ENCODE measurements around the gene MRGPRD. TPM values are rescaled to one million over a fixed set of nuclear protein-coding genes. Genes with fewer than 3 reads are reported as not detected.

Gene MRGPRD
- total RNA-seq, 4 donors from 2014 or later, result not detected

DNA sequence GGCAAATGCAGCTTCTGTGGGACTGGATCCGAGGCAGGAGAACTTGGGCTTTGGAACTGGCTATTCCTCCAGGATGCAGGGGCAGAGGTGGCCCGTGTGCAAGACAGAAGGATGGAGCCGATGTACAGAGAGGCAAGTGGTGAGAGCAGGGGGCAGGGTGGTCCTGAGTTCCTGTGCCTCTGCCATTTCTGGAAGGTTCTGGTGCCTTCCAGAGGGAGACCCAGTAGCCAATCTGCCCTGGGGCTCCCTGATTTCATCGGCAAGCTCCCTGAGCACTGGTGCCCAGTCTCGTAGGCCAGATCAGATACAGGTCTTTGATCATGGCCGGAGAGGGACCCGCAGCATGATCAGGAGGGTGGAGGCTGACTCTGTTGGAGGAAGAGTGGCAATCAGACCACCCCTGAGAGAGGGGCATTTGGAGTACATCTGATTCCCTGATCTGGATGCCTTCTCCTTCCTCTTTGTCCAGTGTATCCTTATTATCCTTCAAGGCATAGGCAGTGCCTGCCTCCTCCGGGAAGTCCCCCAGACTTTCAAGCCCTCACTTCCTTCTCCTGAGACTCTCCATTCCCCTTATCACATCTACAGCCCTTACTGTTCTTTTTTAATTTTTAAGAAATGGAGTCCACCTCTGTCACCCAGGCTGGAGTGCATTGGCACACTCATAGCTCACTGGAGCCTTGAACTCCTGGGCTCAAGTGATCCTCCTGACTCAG, 9.7 kb downstream of the MRGPRD start:
- peaks cover 3% of the 10 kb centered on the region for H3K4me1 ChIP-seq
- H3K9me3 ChIP-seq, result no peaks in the 10 kb centered on the region
- H3K27me3 ChIP-seq, result peaks cover 4% of the 10 kb centered on the region
- no peak overlapping the region for H3K4me3 ChIP-seq
- no peak overlapping the region for H3K27ac ChIP-seq
- WGBS, result 86% methylated on average over 8 of the region's 8 CpGs
- peak; percentile 29 to 48 for DNase-seq (ENCODE audit: low spot score in 2 of 2)
- no peak for TF ChIP-seq EP300 (IDR thresholded peaks at IDR 0.05)
- no peak for TF ChIP-seq CTCF (IDR thresholded peaks at IDR 0.05)
- TF ChIP-seq POLR2AphosphoS5 (IDR thresholded peaks at IDR 0.05), result no peak
- no peak for TF ChIP-seq POLR2A (IDR thresholded peaks at IDR 0.05)
- no peaks in the 10 kb centered on the region for H3K36me3 ChIP-seq

DNA sequence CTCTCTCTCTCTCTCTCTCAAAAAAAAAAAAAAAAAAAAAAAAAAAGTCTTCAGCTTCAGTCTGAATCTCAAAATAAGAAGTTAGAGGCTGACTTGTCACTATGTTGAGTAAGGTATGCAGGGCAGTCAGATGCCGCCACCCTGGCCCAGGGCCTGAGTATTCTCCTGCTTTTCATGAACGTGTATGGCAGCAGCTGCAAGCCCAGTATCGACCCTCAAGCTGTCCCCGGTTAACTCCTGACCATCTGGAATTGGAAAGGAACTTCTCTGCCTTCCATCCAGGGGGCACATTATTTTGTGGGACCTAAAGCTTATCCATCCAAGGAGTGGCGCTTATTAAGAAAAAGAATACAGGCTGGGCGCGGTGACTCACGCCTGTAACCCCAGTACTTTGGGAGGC, 11.4 kb downstream of the MRGPRD start:
- peak; percentile 15 to 62 for DNase-seq (ENCODE audit: low spot score in 2 of 2)
- no peak overlapping the region for H3K4me3 ChIP-seq
- no peaks in the 10 kb centered on the region for H3K36me3 ChIP-seq
- no peak overlapping the region for H3K27ac ChIP-seq
- WGBS, result 64% methylated on average over 8 of the region's 8 CpGs
- H3K4me1 ChIP-seq, result peaks cover 3% of the 10 kb centered on the region
- TF ChIP-seq CTCF (IDR thresholded peaks at IDR 0.05) (no peak), EP300 (IDR thresholded peaks at IDR 0.05) (no peak), POLR2A (IDR thresholded peaks at IDR 0.05) (no peak), POLR2AphosphoS5 (IDR thresholded peaks at IDR 0.05) (no peak)
- peaks cover 4% of the 10 kb centered on the region for H3K27me3 ChIP-seq
- H3K9me3 ChIP-seq, result no peaks in the 10 kb centered on the region

GRCh38 chr11:68968306-68969250, 12.2 kb downstream of the MRGPRD start:
- WGBS, result 82% methylated on average over 22 of the region's 29 CpGs
- H3K9me3 ChIP-seq, result no peaks in the 10 kb centered on the region
- H3K36me3 ChIP-seq, result no peaks in the 10 kb centered on the region
- no peak for TF ChIP-seq CTCF (IDR thresholded peaks at IDR 0.05)
- no peak for TF ChIP-seq EP300 (IDR thresholded peaks at IDR 0.05)
- no peak for TF ChIP-seq POLR2AphosphoS5 (IDR thresholded peaks at IDR 0.05)
- no peak for TF ChIP-seq POLR2A (IDR thresholded peaks at IDR 0.05)
- H3K27ac ChIP-seq, result no peak overlapping the region
- peaks cover 4% of the 10 kb centered on the region for H3K27me3 ChIP-seq
- no peak overlapping the region for H3K4me3 ChIP-seq
- peaks cover 2% of the 10 kb centered on the region for H3K4me1 ChIP-seq
- DNase-seq (ENCODE audit: low spot score in 2 of 2), result peak; percentile 47 to 56

DNA sequence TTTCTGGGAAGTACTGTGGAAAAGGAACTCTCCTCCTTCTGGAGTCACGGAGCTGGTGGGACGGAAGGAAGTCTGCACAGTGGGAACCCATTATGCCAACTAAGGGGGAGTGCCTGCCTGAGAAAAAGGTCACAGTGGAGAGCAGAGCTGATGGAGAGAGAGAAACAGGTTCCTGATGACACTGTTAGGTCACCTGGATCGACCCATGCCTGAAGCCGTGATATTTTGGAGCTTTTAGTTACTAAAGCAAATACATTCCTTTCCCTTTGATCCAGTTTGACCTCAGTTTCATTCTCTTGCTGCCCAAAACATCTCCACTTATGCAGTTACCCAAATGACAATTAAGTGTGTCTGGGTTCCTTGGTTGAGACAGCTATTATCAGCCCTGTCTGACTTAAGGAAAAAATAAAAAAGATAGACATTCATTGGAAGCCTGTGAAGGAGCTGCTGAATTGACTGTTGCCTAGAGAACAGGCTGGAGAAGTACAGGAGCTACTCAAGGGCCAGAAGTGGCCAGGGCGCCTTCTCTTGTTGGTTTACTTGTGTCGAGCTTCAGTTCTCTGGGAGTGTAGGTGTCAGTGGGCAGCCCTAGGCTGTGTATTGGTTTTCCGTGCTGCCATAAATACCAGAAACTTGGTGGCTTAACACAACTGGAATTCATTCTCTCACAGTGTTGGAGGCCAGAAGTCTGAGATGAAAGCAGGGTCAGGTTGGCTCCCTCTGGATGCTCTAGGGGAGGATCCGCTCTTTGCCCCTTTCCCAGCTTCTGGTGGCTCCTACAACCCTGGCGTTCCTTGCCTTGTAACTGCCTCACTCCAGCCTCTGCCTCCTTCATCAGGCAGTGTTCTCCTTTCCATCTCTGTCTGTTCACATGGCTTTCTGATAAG, 13.6 kb downstream of the MRGPRD start:
- 83% methylated on average over 9 of the region's 9 CpGs for WGBS
- TF ChIP-seq CTCF (IDR thresholded peaks at IDR 0.05), result no peak
- TF ChIP-seq EP300 (IDR thresholded peaks at IDR 0.05), result no peak
- TF ChIP-seq POLR2A (IDR thresholded peaks at IDR 0.05), result no peak
- TF ChIP-seq POLR2AphosphoS5 (IDR thresholded peaks at IDR 0.05), result no peak
- DNase-seq (ENCODE audit: low spot score in 2 of 2), result peak; percentile 15 to 34
- Histone ChIP-seq H3K4me3 (no peak overlapping the region), H3K4me1 (no peaks in the 10 kb centered on the region), H3K27me3 (peaks cover 4% of the 10 kb centered on the region), H3K9me3 (no peaks in the 10 kb centered on the region), H3K27ac (no peak overlapping the region), H3K36me3 (no peaks in the 10 kb centered on the region)

Measured in suprapubic skin (tissue), 4 donors.